ENCODE results near the gene ITGAD. TPM values are rescaled to one million over a fixed set of nuclear protein-coding genes. Genes with fewer than 3 reads are reported as not detected.

Gene ITGAD
- total and polyA plus RNA-seq, 2 donors (not counting 1 experiment from before 2014, with no cell fraction given), result 0.19 TPM; not detected in 1

DNA sequence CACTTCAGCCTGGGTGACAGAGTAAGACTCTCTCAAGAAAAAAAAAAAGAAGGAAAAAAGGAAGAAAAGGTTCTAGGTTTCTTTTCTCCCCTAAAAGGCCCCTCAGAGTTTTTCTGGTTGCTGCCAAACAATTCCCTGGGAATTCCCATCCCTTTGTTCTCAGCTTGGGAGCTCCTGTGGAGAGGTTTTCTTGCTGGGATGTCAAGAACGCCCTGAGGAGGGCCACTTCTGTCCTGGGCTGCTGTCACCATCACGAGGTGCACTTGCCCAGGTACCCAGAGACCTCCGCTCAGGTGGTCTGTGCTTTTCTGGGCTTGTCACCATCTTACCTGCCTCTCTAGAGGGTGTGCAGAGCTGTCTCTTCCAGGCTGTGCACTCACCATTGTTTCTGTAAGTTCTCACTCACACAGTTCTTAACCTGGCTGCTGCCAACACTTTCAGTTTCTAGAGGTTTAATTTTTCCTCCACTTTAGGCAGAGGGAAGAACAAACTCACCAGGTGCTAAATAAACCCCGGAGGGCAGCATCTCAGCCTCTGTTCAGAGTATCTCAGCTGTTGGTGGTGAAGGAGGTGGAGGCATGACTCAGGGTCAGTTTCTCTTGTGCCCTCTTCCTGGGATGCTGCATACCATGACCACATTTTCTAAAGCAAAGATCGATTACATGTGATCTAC is 37.4 kb downstream of the ITGAD start:
- Histone ChIP-seq H2AFZ (ENCODE audit: insufficient read depth, low read depth, low read length, poor library complexity, severe bottlenecking) (no peak overlapping the region), H3K9ac (ENCODE audit: low read length) (no peak overlapping the region), H3K36me3 (replicated peaks in 1 of 2; ENCODE audit: control extremely low read depth in 1 of 2, control insufficient read depth in 1 of 2, extremely low read depth in 1 of 2, insufficient read depth in 2 of 2, low read length in 1 of 2) (no peaks in the 10 kb centered on the region), H3K4me1 (ENCODE audit: control insufficient read depth in 2 of 2, insufficient read depth in 2 of 2, low read length in 2 of 2) (peaks cover 3 to 7% of the 10 kb centered on the region in 2 donors), H3K79me2 (ENCODE audit: control insufficient read depth, insufficient read depth, low read length) (no peaks in the 10 kb centered on the region), H3K4me3 (ENCODE audit: control extremely low read depth in 1 of 5, extremely low read depth in 1 of 5, insufficient read depth in 1 of 5, low read depth in 2 of 5, low read length in 4 of 5) (no peak overlapping the region), H3K9me3 (ENCODE audit: control extremely low read depth in 1 of 3, control insufficient read depth in 2 of 3, insufficient read depth in 1 of 3, low read length in 2 of 3) (peaks cover 0 to 9% (median 0%) of the 10 kb centered on the region in 3 donors), H4K20me1 (ENCODE audit: control insufficient read depth, insufficient read depth, low read length, poor library complexity, severe bottlenecking) (no peaks in the 10 kb centered on the region), H3K27ac (ENCODE audit: low read length in 2 of 2) (no peak overlapping the region), H3K27me3 (replicated peaks in 1 of 4; ENCODE audit: control extremely low read depth in 1 of 4, control insufficient read depth in 3 of 4, insufficient read depth in 4 of 4, low read length in 3 of 4) (no peaks in the 10 kb centered on the region), H3K4me2 (replicated peaks; ENCODE audit: low read depth, low read length, poor library complexity, severe bottlenecking) (no peak overlapping the region)
- H3K4me1 Mint-ChIP-seq, result peaks cover 2% of the 10 kb centered on the region
- no peak overlapping the region for H3K27ac Mint-ChIP-seq
- WGBS (ENCODE audit: insufficient coverage), result 77% methylated on average over 3 of the region's 5 CpGs
- POLR2A ChIA-PET, result interaction anchor here (0.9 kb wide), 1 partner anchor 852 kb away, joined by 3 read pairs; no protein-coding TSS in a partner anchor
- no peaks in the 10 kb centered on the region for H3K9me3 Mint-ChIP-seq (ENCODE audit: insufficient read depth)
- no peak overlapping the region for H3K4me3 Mint-ChIP-seq
- intact Hi-C loops (cut with micrococcal nuclease), result no loop called here
- no peak for DNase-seq
- no peak for ATAC-seq (ENCODE audit: low read depth)
- CTCF ChIA-PET, result interaction anchor here (1.0 to 1.2 kb wide), 2 partner anchors 8 to 288 kb away, joined by 3 to 6 read pairs; no protein-coding TSS in a partner anchor
- peaks cover 8% of the 10 kb centered on the region for H3K27me3 Mint-ChIP-seq
- TF ChIP-seq EZH2 (IDR thresholded peaks at IDR 0.05; ENCODE audit: borderline replicate concordance, insufficient read depth, low read depth, low read length, poor library complexity, severe bottlenecking) (no peak), CTCF (IDR thresholded peaks at IDR 0.05) (no peak)
